NT2/D1 (cell line): ENCODE data around the gene GDPD3.

Experiments used
- YY1 ChIP-seq: IDR thresholded peaks from 2 replicates; pipeline ENCODE4 v1.6.1; 2011; ENCODE audit not compliant: insufficient read length, insufficient read depth
- ZNF274 ChIP-seq: IDR thresholded peaks from 2 replicates; pipeline ENCODE4 v1.6.1; 2011; ENCODE audit warnings: mild to moderate bottlenecking, low read depth, low read length

DNA sequence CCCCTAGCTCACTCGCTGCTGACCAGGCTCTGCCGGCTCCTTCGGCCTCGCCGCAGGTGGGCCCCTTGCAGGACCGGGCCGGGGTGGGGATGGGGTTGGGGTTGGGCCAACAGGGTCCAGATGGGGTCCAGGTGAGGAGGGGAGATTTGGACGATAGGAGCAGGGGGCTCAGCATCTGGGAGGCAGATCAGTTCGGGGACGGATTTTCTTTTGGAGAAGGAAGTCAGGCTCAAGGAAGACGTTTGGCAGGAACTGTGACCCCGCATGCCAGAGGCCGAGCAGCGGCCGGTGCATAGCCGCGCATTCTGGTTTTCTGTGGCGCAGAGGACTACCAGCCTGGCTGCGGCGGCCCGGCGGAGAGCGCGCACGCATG is 48.6 kb downstream of the GDPD3 start:
- TF ChIP-seq ZNF274 (no peak), YY1 (no peak)
